HL-60 (cell line): ENCODE data around the gene RNASEH2A.

Experiments
- DNase-seq, 2 experiments: peaks; one replicate each; pipeline ENCODE4 v3.0.0-alpha.2; 2010 to 2020; ENCODE audit warnings: low read depth in 1 of 2, low spot score in 1 of 2
- H3K27ac ChIP-seq: fragments of 250-450 bp; sonication (Bioruptor Pico); replicated peaks from 2 replicates; pipeline ENCODE4 v1.5.1; 2020; ENCODE audit warnings: mild to moderate bottlenecking, moderate library complexity
- H3K27me3 ChIP-seq: fragments of 250-450 bp; sonication (Bioruptor Pico); 2 replicates; pipeline ENCODE4 v1.5.1; 2021; ENCODE audit warnings: mild to moderate bottlenecking, moderate library complexity; ENCODE audit not compliant: insufficient read depth, poor library complexity, severe bottlenecking
- H3K4me3 ChIP-seq: replicated peaks from 2 replicates; pipeline ENCODE4 v1.5.1; 2011; ENCODE audit warnings: mild to moderate bottlenecking, control low read depth, low read length; ENCODE audit not compliant: insufficient read depth
- GABPA ChIP-seq: IDR thresholded peaks from 2 replicates; pipeline ENCODE4 v1.6.1; 2012; ENCODE audit warnings: low read depth
- POLR2AphosphoS5 ChIP-seq: IDR thresholded peaks from 2 replicates; pipeline ENCODE4 v1.6.1; 2012; ENCODE audit warnings: low read depth
- SPI1 ChIP-seq: IDR thresholded peaks from 2 replicates; pipeline ENCODE4 v1.6.1; 2012; ENCODE audit warnings: low read depth, mild to moderate bottlenecking, borderline replicate concordance
- TF ChIP-seq, protein P1 (sequence below): IDR thresholded peaks from 2 replicates; pipeline ENCODE4 v1.6.1; 2012; ENCODE audit warnings: low read depth; ENCODE audit not compliant: insufficient replicate concordance
- TF ChIP-seq, protein P2 (sequence below): IDR thresholded peaks from one replicate; pipeline ENCODE4 v1.5.1; 2011; ENCODE audit warnings: low read length, control low read depth, inconsistent platforms; ENCODE audit not compliant: insufficient read depth

RNASEH2A gene

DNA sequence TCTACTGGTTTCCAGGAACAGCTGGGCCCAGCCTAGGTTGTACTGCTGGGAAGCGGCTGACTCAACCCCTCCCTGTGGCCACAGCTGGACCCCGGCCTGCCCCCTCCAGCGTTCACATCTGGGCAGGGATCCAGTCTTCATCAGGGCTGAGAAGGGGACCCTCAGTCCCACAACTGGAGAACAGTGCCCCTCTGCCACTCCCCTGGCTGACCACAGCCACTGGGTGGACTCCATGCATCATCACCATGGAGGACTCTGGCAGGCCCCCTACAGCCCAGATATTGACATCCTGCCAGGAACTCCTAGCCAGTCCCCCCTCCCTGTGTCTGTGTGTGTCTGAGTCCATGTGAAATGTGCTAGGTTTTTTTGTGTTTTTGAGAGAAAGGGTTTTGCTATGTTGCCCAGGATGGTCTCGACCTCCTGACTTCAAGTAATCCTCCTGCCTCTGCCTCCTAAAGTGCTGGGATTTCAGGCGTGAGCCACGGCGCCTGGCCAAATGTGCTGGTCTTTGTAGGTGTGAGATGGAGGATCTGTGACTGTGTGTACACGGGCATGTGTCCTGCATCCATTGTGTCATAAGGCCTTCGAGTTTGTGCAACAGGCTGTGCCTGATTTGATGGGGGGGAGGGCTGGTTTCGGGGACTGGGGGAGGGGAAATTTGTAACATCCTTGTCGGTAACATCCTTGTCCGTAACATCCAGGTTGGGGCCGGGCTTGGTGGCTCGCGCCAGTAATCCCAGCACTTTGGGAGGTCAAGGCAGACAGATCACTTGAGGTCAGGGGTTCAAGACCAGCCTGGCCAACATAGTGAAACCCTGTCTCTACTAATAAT is 27.0 kb upstream of the RNASEH2A start:
- peak overlapping the region; percentile 88 for H3K27ac ChIP-seq
- H3K4me3 ChIP-seq, result no peak overlapping the region
- TF ChIP-seq, protein P1, sequence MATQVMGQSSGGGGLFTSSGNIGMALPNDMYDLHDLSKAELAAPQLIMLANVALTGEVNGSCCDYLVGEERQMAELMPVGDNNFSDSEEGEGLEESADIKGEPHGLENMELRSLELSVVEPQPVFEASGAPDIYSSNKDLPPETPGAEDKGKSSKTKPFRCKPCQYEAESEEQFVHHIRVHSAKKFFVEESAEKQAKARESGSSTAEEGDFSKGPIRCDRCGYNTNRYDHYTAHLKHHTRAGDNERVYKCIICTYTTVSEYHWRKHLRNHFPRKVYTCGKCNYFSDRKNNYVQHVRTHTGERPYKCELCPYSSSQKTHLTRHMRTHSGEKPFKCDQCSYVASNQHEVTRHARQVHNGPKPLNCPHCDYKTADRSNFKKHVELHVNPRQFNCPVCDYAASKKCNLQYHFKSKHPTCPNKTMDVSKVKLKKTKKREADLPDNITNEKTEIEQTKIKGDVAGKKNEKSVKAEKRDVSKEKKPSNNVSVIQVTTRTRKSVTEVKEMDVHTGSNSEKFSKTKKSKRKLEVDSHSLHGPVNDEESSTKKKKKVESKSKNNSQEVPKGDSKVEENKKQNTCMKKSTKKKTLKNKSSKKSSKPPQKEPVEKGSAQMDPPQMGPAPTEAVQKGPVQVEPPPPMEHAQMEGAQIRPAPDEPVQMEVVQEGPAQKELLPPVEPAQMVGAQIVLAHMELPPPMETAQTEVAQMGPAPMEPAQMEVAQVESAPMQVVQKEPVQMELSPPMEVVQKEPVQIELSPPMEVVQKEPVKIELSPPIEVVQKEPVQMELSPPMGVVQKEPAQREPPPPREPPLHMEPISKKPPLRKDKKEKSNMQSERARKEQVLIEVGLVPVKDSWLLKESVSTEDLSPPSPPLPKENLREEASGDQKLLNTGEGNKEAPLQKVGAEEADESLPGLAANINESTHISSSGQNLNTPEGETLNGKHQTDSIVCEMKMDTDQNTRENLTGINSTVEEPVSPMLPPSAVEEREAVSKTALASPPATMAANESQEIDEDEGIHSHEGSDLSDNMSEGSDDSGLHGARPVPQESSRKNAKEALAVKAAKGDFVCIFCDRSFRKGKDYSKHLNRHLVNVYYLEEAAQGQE, result no peak
- TF ChIP-seq POLR2AphosphoS5 (no peak), SPI1 (no peak), GABPA (no peak)
- TF ChIP-seq, protein P2, sequence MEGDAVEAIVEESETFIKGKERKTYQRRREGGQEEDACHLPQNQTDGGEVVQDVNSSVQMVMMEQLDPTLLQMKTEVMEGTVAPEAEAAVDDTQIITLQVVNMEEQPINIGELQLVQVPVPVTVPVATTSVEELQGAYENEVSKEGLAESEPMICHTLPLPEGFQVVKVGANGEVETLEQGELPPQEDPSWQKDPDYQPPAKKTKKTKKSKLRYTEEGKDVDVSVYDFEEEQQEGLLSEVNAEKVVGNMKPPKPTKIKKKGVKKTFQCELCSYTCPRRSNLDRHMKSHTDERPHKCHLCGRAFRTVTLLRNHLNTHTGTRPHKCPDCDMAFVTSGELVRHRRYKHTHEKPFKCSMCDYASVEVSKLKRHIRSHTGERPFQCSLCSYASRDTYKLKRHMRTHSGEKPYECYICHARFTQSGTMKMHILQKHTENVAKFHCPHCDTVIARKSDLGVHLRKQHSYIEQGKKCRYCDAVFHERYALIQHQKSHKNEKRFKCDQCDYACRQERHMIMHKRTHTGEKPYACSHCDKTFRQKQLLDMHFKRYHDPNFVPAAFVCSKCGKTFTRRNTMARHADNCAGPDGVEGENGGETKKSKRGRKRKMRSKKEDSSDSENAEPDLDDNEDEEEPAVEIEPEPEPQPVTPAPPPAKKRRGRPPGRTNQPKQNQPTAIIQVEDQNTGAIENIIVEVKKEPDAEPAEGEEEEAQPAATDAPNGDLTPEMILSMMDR, result no peak
- H3K27me3 ChIP-seq, result no peaks in the 10 kb centered on the region
- DNase-seq, result no peak

DNA sequence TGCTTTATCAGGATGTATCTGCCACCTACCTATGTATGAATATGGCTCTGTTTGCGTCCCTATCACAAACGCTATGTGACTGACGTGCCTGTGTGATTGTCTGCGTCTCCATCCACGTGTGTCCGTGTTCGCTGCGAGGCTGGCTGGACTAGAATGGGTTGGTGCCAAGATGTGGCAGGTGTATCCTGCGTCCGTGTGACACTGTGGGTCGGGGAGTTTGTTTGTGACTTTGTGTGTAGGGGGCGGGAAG is 24.3 kb upstream of the RNASEH2A start:
- TF ChIP-seq, protein P1, result no peak
- TF ChIP-seq, protein P2, result no peak
- TF ChIP-seq SPI1, result no peak
- no peak for TF ChIP-seq GABPA
- TF ChIP-seq POLR2AphosphoS5, result 0 out of 2 replicates have a peak, but pooled peaks have one; percentile 33
- DNase-seq, result no peak
- H3K27ac ChIP-seq, result peak overlapping the region; percentile 95
- peak overlapping the region; percentile 36 for H3K4me3 ChIP-seq
- no peaks in the 10 kb centered on the region for H3K27me3 ChIP-seq

DNA sequence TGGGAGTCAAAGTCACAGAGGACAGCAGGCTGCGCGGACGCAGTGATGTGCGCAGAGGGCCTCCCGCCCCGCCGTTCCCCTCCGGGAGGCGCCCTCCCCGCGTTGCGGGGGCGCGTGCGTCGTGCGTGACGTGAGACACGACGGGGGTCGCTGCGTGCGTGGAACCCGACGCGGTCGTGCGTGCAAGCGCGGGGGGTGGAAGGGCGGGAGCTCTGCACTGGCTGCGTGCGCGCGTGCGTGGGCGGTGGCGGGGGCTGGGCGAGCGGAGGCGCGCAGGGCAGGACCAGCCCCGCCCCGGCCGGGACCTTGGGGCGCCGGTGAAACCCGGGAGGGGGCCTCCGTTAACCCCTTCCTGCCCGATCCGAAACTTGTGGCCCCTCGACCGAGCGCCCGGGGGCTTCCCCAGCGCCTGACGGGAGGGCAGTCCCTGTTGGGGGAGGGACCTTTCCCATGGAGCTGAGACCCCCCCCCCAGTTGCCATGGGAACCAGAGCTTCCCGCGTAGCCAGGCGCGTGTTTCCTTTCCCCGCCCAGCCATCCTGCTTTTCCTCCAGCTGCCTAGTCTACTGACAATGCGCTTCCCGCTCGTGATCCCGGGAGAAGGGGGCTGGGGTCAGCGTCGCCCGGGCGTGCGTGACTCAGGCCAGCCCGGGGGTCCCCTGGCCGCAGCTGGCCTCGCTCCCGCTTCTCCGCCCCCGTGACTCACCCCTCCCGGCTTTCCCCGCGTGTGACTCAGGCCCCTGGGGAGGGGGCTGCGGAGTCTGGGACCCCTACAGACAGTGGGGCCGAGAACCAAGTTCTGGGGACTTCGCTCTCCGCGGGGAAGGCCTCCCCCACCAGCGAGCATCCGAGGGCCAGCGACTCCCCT is 23.7 kb upstream of the RNASEH2A start:
- DNase-seq, result peak; percentile 80 to 91
- H3K4me3 ChIP-seq, result peak overlapping the region; percentile 36
- H3K27ac ChIP-seq, result peak overlapping the region; percentile 95
- H3K27me3 ChIP-seq, result no peaks in the 10 kb centered on the region
- TF ChIP-seq, protein P1, result no peak
- TF ChIP-seq, protein P2, result no peak
- no peak for TF ChIP-seq SPI1
- no peak; the same call in none of the 2 replicates for TF ChIP-seq POLR2AphosphoS5
- no peak for TF ChIP-seq GABPA
